DMS79 treated with DMSO at 0.1 percent for 48 hours (cell line): ENCODE data around the gene OLIG1.

Experiments
- DNase-seq: peaks from one replicate; lab custom pipeline; 2025; lab: John Stamatoyannopoulos, UW

The OLIG1 gene

GRCh38 chr21:33101300-33101911 lies 31.5 kb downstream of the OLIG1 start:
- DNase-seq: no peak

- DNase-seq: no peak
Observed at GRCh38 chr21:33105088-33105487, 35.1 kb downstream of the OLIG1 start.

- no peak for DNase-seq
Observed at GRCh38 chr21:33108228-33108627, 38.3 kb downstream of the OLIG1 start.

GRCh38 chr21:33109574-33110339 lies 39.8 kb downstream of the OLIG1 start:
- DNase-seq: no peak

- no peak for DNase-seq
Observed at GRCh38 chr21:33110340-33110715, 40.4 kb downstream of the OLIG1 start.

- no peak for DNase-seq
Observed at GRCh38 chr21:33111577-33111976, 41.6 kb downstream of the OLIG1 start.

GRCh38 chr21:33112151-33112550 lies 42.2 kb downstream of the OLIG1 start:
- DNase-seq: no peak

- DNase-seq: no peak
Observed at GRCh38 chr21:33112681-33113080, 42.7 kb downstream of the OLIG1 start.

GRCh38 chr21:33113131-33113530 lies 43.2 kb downstream of the OLIG1 start:
- no peak for DNase-seq

GRCh38 chr21:33114276-33114675 lies 44.3 kb downstream of the OLIG1 start:
- no peak for DNase-seq

GRCh38 chr21:33115631-33116510 lies 45.9 kb downstream of the OLIG1 start:
- no peak for DNase-seq

- DNase-seq: no peak
Observed at GRCh38 chr21:33116676-33117075, 46.7 kb downstream of the OLIG1 start.

- DNase-seq: no peak
Observed at GRCh38 chr21:33117101-33117888, 47.4 kb downstream of the OLIG1 start.
